AG04450 (cell line): Measurements from ENCODE around the gene CCBE1. TPM values are rescaled to one million over a fixed set of nuclear protein-coding genes. Genes with fewer than 3 reads are reported as not detected.

Experiments used
- CTCF ChIA-PET: fragments of 300-600, 350-600 bp; formaldehyde crosslinking; extraction: SDS; loops from one replicate; lab custom pipeline; 2022; ENCODE audit warnings: antibody characterized with exemption, inconsistent platforms; lab: Charles Lee
- POLR2A ChIA-PET: fragments of 350-600 bp; formaldehyde crosslinking; extraction: SDS; loops from one replicate; lab custom pipeline; 2021; ENCODE audit warnings: antibody characterized with exemption, inconsistent platforms; lab: Yijun Ruan, JAX
- DNase-seq: peaks from one replicate; pipeline ENCODE4 v3.0.0-alpha.2; 2011; ENCODE audit warnings: low read depth, low spot score
- H3K27ac ChIP-seq: one replicate; pipeline ENCODE4 v1.5.1; 2012; ENCODE audit warnings: low read depth, low read length, control low read depth
- H3K27me3 ChIP-seq: one replicate; pipeline ENCODE4 v1.6.0; 2012; ENCODE audit warnings: low read length; ENCODE audit not compliant: control insufficient read depth, insufficient read depth
- H3K4me3 ChIP-seq: 2 replicates; pipeline ENCODE4 v1.5.1; 2011; ENCODE audit warnings: mild to moderate bottlenecking, low read depth, low read length, control low read depth
- H3K9me3 ChIP-seq: 2 replicates; pipeline ENCODE4 v1.5.1; 2012; ENCODE audit warnings: low read length; ENCODE audit not compliant: control insufficient read depth, insufficient read depth
- polyA plus RNA-seq: library from polyadenylated mRNA; depleted of rRNA; stranded (reverse); fragments of >200 nt; gene quantifications from 2 replicates; pipeline ENCODE4 v1.2.3, GENCODE V29; 2011
- TF ChIP-seq, protein P1 (sequence below): IDR thresholded peaks from 2 replicates; pipeline ENCODE4 v1.5.1; 2011; ENCODE audit warnings: low read depth, low read length, control low read depth, inconsistent platforms

CCBE1 gene
- polyA plus RNA-seq, 1 experiment: 40.4 TPM

DNA sequence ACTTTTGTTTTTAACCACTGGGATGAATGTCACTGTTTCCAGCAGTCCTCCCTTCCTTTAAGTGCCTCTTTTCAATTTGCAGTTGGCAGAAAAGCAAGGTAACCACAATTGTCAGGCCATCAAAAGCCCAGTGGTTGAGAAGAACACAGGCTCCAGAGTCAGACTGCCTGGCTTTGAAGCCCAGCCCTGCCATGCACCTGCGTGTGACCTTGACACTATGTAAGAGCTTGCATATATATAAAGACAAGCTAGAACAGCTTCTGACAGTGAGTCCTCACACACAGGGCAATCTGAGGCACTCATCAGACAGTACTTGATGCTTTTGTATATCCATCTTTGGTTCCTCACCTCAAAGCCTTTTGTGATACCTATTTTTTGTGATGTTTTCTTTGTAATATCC lies 11.0 kb downstream of the CCBE1 start:
- DNase-seq: no peak
- Histone ChIP-seq H3K27ac (no peak overlapping the region), H3K9me3 (no peaks in the 10 kb centered on the region), H3K27me3 (no peaks in the 10 kb centered on the region), H3K4me3 (no peak overlapping the region)
- TF ChIP-seq, protein P1, sequence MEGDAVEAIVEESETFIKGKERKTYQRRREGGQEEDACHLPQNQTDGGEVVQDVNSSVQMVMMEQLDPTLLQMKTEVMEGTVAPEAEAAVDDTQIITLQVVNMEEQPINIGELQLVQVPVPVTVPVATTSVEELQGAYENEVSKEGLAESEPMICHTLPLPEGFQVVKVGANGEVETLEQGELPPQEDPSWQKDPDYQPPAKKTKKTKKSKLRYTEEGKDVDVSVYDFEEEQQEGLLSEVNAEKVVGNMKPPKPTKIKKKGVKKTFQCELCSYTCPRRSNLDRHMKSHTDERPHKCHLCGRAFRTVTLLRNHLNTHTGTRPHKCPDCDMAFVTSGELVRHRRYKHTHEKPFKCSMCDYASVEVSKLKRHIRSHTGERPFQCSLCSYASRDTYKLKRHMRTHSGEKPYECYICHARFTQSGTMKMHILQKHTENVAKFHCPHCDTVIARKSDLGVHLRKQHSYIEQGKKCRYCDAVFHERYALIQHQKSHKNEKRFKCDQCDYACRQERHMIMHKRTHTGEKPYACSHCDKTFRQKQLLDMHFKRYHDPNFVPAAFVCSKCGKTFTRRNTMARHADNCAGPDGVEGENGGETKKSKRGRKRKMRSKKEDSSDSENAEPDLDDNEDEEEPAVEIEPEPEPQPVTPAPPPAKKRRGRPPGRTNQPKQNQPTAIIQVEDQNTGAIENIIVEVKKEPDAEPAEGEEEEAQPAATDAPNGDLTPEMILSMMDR: no peak
- ChIA-PET CTCF (interaction anchor here (0.5 to 4.1 kb wide), 6 partner anchors 11 to 278 kb away, joined by 3 to 33 read pairs (median 10); partner anchors contain the start of gene CCBE1), POLR2A (no interaction called here)

DNA sequence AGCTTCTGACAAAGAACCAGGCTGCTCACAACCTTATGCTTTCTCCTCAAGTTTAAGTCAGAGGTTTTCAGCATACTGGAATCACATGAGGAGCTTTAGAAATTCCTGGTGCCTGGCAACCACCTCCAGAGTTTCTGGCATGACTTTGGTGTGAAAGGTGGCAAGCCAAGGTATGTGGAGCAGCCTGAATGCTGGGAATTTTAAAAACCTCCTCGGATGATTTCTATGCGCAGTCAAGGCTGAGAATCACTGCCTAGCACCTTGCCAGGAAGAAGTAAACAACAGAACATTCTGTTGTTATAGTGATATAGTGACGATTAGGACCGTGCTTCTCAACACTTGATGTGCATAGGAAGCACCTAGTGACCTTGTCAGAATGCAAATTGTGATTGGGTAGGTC lies 11.7 kb downstream of the CCBE1 start:
- DNase-seq: no peak
- no peak overlapping the region for H3K27ac ChIP-seq
- CTCF ChIA-PET: interaction anchor here (0.5 to 4.1 kb wide), 4 partner anchors 12 to 226 kb away, joined by 3 to 33 read pairs (median 8); partner anchors contain the start of gene CCBE1
- H3K27me3 ChIP-seq: no peaks in the 10 kb centered on the region
- H3K4me3 ChIP-seq: no peak overlapping the region
- H3K9me3 ChIP-seq: no peaks in the 10 kb centered on the region
- TF ChIP-seq, protein P1: no peak
- POLR2A ChIA-PET: no interaction called here

DNA sequence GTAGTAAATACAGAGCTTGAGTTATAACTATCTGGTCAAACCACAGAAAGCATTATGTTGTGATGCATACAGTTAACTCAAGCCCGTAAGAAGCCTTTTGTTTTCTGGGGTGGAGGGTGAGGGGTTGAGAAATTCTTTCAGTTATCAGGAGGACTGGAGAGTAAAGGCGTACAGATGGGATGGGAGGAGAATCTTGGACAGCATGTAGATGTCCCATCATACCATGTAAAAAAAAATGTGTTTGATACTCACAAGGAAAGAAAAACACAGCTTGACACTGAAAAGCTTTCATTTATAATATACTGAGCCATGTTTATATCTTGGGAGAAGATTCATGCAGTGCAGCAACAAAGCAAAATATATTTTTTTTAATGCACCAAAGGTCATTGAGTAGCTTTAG lies 12.4 kb downstream of the CCBE1 start:
- CTCF ChIA-PET: interaction anchor here (1.1 to 4.1 kb wide), 4 partner anchors 13 to 226 kb away, joined by 4 to 33 read pairs (median 9); partner anchors contain the start of gene CCBE1
- POLR2A ChIA-PET: no interaction called here
- no peak for DNase-seq
- Histone ChIP-seq H3K27me3 (no peaks in the 10 kb centered on the region), H3K27ac (no peak overlapping the region), H3K4me3 (no peak overlapping the region), H3K9me3 (no peaks in the 10 kb centered on the region)
- TF ChIP-seq, protein P1: no peak

DNA sequence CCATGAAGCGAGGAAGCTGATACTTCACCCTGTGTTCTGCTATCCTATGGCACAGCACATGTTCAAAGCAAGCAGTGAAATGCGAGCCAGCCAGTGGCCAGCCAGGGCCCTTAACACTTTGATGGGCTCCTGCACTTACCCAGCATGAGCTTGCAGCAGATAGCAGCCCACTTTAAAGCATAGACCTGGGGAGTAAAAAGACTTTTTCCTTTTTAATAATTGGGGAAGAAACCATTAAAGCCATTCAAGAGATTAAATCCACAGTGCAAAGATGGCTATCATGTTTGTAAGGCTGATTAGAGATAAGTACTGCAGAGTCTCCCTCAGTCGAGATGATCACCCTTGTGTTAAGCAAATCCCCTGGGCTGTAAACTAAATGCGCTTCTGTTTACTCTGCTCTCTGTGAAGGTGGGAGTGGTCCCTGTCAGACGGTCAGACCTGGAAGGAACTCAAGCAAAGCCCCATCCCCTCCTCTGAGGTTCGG lies 15.7 kb downstream of the CCBE1 start:
- Histone ChIP-seq H3K27ac (no peak overlapping the region), H3K9me3 (no peaks in the 10 kb centered on the region), H3K4me3 (no peak overlapping the region), H3K27me3 (no peaks in the 10 kb centered on the region)
- ChIA-PET CTCF (interaction anchor here (1.7 to 2.5 kb wide), 2 partner anchors 16 to 142 kb away, joined by 11 to 16 read pairs; partner anchors contain the start of gene CCBE1), POLR2A (interaction anchor here (0.9 kb wide), 1 partner anchor 12 kb away, joined by 3 read pairs; no protein-coding TSS in a partner anchor)
- TF ChIP-seq, protein P1: no peak
- DNase-seq: no peak

DNA sequence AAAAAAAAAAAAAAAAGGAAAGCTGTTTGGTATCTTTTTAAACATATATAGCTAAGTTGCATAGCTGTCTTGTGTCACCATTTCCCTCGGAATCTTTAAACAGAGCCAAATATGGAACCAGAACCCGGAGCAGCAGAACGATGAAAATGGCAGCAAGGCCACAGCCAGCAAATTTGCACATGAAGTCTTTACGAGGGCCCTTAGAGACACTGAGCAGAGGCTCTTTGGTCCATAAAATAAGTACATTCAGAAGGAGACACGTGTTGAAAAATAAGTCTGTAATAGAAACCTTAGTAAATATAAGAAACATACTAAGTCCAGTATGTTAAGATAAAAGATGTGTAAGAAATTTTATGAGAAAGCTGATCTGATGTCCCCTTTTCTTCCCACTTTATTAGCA lies 16.2 kb downstream of the CCBE1 start:
- Histone ChIP-seq H3K27me3 (no peaks in the 10 kb centered on the region), H3K4me3 (no peak overlapping the region), H3K9me3 (no peaks in the 10 kb centered on the region), H3K27ac (no peak overlapping the region)
- DNase-seq: no peak
- ChIA-PET POLR2A (interaction anchor here (0.9 kb wide), 1 partner anchor 13 kb away, joined by 3 read pairs; no protein-coding TSS in a partner anchor), CTCF (interaction anchor here (1.7 to 2.5 kb wide), 2 partner anchors 17 to 142 kb away, joined by 11 to 16 read pairs; partner anchors contain the start of gene CCBE1)
- TF ChIP-seq, protein P1: no peak
